Measurements from ENCODE around the gene ZNF226.

GRCh38 chr19:44149776-44150175 lies 15.1 kb upstream of the ZNF226 start:
- TF ChIP-seq CTCF (IDR thresholded peaks at IDR 0.05) (no peak), POLR2A (IDR thresholded peaks at IDR 0.05) (no peak), POLR2AphosphoS5 (IDR thresholded peaks at IDR 0.05) (no peak), EP300 (IDR thresholded peaks at IDR 0.05) (no peak)

Measured in gastroesophageal sphincter (tissue), 3 donors.